Measurements from ENCODE around the gene TMSB10.

Gene TMSB10

DNA sequence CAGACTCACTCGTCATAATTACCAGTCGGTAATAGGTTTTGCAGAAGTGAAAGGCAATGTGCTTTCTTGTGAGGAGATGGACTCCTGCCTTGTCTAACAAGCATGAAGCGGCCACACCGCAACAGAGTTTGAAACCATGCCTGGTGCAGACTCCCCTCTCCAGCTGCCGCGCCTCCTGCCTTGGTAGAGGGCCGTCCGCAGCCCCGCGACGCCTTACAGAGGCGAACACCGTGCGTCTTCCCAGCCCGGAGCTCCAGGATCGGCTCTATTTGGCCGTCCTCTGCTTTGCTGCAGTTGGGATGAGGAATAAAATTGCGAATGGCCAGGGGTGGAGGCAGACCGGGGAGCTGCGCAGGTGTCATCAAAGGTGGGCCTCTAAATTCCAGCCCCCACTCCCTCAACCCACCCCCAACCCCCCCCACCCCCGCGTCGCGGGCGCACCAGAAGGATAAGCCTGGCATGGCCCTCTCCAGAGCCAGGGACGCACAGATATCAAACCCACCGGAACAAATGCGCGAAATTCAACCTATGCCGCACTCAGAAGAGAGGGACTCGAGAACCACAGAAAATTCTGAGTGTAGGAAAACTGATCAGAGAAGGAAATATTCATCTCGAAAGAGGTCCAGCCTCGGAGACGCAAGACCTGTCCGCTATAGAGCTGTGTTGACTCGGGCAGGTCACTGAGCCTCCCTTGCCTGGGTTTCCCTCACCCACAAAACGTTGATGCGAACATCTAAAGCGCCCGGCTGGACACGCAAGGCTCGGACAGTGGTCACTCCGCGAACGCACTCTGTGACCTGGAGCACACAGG lies 25.7 kb upstream of the TMSB10 start:
- DNase-seq (ENCODE audit: low read depth in 1 of 2, low spot score in 1 of 2), result no peak

DNA sequence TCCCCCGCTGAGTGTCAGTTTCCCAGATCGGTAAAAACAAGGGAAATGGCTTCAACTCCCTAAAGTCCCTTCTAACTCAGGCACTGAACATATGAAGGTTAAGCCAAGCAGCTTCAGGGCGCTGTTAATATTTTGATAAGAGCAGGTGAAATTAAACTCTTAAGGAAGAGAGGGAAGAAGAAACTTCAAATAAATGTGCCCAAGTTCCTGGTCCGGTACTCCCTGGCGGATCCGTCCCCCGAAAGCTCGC lies 25.1 kb upstream of the TMSB10 start:
- DNase-seq (ENCODE audit: low read depth in 1 of 2, low spot score in 1 of 2), result no peak

DNA sequence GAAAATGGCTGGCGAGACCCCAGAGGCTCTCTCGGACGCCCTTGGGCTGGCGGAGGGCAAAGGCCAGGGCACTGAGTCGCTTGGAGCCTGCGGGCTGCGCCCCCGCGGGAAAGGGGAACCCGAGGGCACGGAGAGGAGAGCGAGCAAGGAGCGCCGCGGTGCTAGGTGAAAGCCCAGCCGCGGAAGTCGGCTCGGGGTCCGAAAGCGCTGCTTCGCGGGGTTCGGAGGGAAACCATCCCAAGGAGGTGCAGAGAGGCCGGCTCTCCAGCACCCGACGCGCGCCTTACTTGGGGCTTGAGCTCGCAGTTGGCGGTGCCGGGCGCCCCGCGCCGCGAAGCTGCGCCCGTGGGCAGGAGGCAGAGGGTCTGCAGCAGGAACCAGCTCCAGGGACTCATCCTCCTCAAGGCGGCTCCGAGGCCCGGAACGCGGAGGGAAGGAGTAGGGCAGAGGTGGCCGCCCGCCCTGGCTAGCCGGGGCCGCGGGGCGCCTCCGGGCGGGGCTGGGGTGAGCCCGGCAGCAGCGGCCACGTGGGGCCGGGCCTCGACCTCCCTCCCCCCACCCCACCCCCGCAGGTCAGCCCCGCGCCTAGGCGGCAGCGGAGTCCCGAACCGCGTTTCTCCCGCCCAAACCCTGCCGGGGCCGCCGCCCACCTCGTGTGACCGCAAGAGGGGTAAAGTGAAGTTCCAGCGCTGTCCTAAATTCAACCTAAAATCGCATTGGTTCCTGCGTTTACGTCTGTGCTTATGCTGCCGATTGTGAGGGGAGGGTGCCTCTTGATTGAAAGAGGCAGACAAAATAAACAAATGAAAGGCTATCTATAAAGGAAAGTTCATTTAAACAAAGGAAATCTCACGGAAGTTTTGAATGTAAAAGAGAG lies 24.6 kb upstream of the TMSB10 start, which contains the start of gene TRABD2A:
Gene TRABD2A (minus strand): TSS at position 440 of the 877 bp plus-strand sequence. CDS start 45 bp downstream, at position 395.
- DNase-seq (ENCODE audit: low read depth in 1 of 2, low spot score in 1 of 2), result peak in 1 of 2 donors; percentile 37

DNA sequence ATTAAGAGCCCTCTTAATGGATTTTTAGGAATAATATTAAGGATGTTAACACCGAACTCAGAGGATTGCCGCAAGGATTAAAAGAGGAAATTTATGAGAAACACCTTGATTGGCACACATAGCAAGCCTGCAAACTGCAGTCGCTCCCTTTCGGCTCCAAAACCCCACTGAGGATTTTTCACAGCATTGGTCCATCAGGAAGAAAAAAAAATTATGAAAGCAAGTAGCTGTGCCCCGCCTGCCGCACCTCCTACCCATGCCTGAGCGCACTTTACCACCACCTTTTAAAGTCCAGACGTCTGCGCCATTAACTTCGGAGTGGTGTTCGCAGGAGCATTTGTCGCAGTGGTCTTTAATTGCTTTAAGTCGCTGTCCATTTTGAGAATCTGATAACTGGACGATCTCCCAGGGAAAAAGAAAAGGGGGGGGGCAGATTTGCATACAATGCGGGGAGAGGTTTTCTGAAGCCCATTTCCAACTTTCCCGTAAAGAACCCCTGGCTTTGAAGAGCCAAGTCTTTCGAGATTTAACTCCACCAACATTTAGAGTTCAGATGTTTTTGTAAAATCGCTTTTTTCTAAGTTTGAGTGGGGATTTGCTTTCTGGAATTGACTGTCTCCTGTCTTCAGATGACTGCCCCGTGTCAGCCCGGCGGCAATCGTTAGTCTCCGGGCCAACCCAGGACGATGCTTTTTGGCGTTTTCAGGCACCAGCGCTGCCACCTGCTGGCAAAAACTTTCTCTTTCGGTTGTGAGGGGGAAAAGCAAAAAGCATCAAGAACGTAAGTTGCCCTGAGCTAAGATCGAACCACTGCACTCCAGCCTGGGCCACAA lies 23.7 kb upstream of the TMSB10 start:
- DNase-seq (ENCODE audit: low read depth in 1 of 2, low spot score in 1 of 2), result peak; percentile 75 to 80

DNA sequence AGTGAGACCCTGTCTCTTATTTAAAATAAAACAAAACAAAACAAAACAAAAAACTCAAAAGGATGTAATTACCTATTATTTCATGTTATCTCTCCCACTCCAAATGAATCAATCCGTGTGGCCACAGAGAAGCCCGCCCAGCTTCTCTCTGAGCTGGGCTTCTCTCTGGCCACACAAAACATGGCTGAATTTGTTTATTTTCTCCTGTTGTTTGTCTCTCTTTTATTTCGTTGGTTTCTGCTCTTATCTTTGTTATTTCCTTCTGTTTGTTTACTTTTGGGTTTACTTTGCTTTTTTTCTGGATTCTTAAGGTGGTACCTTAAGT lies 23.1 kb upstream of the TMSB10 start:
- no peak for DNase-seq (ENCODE audit: low read depth in 1 of 2, low spot score in 1 of 2)

DNA sequence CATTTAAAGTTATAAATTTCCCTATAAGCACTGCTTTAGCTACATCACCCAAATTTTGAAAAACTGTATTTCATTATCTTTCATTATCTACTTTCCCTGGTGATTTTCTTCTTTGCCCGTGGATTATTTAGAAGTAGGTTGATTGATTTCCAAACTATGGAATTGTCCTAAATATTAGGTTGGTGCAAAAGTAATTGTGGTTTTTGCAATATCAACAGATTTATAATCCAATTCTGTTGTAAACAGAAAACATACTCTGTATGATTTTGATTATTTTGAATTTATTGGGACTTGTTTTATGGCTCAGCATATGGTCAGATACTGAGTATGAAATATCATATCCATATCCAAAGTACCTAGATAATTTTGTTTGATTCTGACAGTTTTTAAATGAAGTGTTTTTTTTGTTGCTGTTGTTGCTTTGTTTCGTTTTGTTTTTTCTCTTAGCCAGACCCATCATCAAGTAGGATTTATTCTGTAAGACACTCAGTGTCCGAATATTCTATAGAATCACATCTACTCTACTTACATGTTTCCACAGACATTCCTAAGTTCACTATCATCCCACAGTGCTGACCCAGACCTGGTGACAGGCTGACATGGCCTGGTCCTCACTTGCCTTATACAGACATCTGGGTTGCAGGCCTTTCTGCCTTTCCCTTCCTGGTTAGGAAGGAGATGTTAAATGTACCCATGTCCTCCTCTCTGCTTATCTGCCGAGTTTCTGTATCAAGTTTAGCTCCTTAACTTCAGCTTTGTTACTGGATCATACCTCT lies 22.5 kb upstream of the TMSB10 start:
- DNase-seq (ENCODE audit: low read depth in 1 of 2, low spot score in 1 of 2), result no peak

DNA sequence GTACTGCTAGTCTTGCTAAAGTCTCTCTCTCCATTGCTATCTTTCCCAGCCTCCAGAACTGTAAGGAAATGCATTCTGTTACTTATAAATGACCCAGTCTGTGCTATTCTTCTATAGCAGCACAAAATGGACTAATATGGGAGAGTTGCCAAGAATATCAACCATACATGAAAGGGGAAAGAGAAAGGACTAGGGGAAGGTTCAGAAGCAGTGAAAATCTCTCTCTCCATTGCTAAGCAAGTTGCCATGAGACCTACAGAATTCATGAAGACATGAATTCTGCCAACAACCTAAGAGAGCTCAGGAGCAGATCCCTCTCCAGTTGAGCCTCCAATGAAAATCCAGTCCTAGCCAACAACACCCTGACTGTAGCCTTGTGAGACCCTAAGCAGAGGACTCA lies 21.0 kb upstream of the TMSB10 start:
- no peak for DNase-seq (ENCODE audit: low read depth in 1 of 2, low spot score in 1 of 2)

DNA sequence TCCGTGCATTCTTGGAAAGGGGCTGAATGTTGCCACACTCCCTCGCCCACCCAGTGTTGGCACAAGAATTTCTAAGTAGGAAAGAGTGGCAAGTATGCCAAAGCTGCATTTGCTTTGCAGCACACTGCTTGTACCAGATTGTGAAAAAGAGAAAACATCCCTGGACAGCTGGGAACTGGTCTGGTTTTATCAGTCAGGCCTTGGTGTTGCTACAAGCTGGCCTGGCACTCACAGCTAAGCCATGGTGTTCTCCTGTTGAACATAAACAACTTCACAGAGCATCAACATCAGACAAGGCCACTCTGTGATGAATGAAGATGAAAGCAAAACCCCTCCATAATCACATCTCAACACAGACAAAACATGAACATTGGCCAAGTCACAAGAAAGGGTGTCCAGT lies 20.3 kb upstream of the TMSB10 start:
- no peak for DNase-seq (ENCODE audit: low read depth in 1 of 2, low spot score in 1 of 2)

DNA sequence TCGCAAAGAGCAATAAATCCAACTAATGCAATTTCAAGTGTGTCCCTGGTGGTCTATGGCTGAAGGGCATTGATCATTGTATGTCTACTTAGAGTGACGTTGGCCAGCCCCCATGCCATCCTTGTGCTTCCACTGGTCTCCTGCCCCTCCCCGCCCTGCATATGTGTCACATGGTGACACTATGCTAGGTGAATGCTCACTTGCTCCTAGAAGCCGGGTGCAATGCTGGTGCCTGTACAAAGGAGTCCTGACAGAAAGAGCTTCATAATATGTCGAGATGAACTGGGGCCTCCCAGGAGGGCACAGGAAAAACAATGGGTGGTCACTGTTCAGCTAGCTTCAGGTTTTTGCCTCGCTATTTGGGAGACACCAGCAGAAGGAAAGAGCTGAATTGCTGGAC lies 18.7 kb upstream of the TMSB10 start:
- no peak for DNase-seq (ENCODE audit: low read depth in 1 of 2, low spot score in 1 of 2)

DNA sequence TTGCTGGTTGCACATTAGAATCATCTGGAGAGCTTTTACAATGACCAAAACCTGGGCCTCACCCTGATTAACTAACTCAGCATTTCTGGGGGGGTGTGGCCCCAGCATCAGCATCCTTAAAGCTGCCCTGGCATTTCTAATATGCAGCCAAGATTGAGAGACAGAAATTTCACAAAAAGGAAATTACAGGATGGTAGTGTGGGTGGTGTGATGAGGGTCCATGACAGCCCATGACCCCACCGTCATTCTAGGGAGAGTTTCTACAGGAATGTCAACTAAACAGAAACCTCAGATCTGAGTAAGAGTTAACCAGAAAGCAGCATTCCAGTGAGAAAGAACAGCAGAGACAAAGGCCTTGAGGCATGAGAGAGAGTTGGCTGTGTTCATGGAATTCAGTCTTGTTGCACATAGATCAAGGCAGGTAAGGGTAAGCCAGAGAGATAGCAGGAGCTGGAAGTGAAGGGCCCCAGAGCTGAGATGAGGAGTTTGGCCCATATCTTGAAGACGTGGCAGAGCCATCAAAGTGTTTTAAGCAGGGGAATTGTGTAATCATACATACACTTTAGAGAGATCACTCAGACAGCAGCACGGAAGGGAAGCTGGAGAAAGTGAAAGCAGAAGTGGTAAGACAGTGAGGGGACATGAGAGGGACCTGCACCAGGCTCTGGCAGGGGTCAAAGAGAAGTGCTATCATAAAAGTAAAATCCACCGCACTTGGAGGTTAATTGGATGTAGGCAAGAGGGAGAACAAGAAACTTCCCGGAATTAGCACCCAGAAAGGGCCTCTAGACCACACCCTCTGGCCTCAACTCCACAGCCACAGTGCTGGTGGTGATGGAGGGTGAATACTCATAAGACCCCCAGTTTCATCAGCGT lies 16.8 kb upstream of the TMSB10 start:
- no peak for DNase-seq (ENCODE audit: low read depth in 1 of 2, low spot score in 1 of 2)

DNA sequence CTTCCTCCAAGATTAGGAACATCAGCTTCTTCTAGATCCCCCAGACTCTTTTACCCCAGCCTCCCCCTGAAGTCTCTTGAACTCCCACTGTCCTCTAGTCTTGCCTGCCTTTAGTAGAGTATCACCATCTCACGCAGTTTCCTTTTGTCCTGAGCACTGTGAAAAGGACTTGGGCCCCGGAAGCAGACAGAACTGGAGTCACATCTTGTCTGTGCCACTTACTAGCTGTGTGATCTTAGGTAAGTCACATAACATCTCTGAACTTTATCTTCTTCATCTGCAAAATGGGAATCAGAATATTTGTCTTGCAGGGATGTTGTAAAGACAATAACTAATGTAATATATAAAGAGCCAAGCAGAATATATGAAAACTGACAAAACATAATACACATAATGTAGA lies 16.1 kb upstream of the TMSB10 start:
- DNase-seq (ENCODE audit: low read depth in 1 of 2, low spot score in 1 of 2), result no peak

DNA sequence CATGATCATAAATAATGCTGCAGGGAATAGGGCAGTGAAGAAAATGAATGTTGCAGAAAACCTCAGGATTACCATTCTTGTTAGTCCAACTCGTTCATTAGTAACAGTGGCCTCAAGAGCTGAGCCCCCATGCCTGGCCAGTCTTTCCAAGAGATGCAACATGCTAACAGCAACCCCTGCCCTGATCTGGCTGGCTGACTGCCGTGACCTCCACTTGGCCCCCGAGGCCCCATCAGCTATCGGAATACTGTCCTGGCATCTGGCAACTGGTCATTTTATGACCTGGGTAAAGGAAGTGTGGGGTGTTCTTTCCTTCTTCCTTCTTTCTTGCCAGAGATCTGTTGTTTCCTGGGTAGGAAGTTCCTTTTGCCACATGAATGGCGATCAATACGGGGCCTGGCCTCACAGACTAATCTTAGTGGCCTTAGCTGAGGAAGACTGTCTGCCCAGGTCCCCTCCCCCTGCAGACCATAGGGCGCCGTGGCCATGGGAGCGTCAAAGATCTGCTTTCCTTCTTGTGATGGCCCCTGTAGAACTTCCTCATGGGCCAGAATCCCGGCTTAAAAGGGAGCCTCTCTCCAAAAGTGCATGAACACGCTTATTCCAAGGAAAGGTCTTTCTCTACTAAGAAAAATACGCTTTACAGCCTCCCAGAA lies 14.0 kb upstream of the TMSB10 start:
- no peak for DNase-seq (ENCODE audit: low read depth in 1 of 2, low spot score in 1 of 2)

DNA sequence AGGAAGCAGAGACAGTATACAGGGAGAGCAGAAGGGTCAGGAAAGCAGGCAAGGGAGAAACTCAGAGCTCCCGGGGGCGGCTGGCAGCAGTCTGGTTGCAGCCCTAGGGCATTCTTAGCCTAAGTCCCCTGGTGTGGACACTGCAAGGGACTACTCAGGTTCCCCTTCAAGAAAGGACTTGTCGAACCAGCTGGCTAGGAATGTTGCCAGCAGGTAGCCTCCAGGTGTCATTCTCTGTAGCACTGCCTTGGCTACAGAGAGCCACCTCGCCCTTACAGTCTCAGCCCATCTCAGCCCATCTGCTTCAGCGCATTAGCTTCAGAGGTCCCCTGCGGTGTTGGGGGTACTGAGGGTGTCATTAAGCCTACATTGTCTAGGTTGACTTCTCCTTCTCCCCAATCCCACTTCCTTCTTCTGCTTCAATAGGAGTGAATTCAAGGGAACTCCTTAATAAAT lies 11.3 kb upstream of the TMSB10 start:
- DNase-seq (ENCODE audit: low read depth in 1 of 2, low spot score in 1 of 2), result no peak

DNA sequence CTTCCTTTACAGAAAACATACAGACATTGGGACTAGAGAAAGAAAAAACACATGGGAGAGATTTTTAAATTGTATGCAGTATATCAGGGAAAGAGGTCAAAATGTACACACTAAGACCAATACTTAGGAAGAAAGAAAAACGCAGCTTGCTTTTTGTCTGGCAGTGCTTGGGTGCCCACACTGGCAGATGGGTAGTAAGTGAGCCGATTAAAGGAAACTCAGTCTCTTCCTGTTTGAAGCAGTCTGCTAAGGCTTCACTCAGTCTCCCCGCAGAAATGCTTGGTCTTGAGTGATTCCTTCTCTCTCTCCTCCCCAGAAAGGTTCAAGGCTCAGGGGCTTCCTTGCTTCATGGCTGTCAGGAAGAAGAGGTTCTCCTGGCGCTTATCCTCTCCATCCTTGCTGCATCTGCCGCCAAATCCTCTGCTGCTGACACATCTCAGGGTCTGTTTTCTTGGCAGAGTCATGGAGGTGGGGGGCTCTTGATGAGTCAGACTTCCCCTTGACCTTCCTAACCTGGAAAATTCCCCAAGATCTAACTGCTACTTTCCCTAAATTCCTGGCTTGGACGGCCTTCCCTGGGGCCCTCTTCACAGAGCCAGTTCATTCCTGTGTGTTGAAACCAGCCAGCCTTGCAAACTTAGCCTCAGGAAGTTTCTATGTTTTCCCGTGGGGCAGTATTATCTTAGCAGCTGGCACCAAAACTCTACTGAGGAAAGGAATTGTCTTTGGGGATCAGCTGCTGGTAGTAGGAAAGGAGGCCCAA lies 10.5 kb upstream of the TMSB10 start:
- no peak for DNase-seq (ENCODE audit: low read depth in 1 of 2, low spot score in 1 of 2)

DNA sequence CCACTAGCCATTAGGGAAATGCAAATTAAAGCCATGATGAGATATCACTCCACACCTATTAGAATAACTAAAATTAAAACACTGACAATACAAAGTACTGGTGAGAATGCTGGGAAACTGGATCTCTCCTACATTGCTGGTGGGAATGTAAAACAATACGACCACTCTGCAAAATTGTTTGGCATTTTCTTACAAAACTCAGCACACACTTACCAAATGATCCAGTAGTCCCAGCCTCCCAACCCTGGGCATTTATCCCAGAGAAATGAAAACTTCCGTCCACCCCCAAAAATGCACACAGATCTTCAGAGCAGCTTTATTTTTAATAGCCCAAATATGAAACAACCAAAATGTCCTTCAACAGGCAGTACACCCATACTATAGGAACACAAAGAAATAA lies 8.9 kb upstream of the TMSB10 start:
- no peak for DNase-seq (ENCODE audit: low read depth in 1 of 2, low spot score in 1 of 2)

DNA sequence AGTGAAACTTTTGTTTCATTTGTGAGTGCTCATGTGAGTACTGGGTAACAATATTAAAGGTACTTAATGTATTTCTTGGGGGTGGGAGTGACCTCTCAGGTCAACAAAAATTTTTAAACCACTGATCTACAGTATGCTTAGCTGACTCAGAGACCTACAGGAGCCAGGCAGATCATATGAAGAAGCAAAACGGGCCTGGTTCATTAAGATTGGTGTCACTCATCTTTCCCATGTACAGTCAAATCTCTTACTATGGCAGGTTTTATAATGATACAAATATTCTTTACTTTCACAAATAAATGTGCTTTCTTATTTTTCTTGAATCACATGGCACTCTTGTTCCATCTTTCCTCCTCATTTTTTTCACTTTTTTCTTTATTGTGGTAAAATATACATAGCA lies 7.7 kb upstream of the TMSB10 start:
- DNase-seq (ENCODE audit: low read depth in 1 of 2, low spot score in 1 of 2), result no peak

DNA sequence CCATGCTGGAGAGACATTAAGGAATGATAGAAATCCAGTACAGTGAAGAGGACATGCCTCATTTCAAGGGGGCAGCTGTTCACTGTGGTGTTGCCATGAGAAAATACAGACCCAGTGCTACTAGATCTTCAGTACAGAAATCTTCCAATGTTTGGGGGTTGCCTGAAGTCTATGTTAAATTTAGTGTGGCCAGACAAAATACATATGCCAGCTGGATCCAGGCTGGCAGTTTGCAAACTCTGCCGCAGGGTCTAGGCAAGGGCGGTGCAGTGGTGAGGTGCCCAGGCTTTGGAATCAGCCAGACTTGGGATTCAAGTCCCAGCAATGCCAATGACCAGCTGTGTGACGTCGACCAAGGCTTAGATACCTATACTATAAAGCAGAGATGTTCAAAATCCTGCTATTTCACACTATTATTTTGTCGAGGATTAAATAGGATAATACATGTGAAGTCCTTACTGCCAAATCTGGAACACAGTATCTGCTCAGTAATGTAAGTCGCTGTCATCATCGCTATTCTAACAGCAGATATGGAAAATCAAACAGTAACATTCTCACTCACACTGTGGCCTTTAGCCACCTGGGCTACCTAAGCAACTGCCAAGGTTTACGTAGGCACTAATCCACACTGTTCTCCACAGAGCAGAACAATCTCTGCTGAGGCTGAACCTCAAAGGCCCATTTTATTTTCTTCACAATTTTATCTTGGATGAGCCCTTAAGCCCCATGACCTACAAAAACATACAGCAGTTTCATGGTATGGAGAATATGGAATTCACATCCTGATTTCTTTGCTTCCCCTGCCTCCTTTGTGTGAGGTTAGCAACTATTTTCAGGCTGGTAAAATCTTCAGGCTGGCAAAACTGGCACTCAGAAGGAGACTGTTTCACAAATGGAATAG lies 5.9 kb upstream of the TMSB10 start:
- DNase-seq (ENCODE audit: low read depth in 1 of 2, low spot score in 1 of 2), result no peak

DNA sequence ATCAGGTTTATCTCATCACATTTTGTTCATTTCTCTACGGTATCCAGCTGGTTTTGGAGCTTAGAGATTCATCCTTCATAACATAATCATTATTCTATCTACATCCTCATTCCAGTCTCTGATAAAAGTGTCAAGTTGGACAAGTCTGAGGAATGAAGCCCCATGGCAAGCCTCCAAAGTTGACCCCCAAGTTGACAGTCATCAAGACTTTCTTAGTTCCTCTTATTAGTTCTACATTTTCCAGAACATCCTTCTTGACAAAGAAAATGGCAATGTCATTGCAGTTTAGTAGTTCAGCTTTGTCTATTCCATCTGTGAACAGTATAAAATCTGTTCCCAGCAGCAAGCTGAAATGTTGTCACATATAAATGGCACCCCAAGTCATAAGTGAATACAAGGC lies 4.5 kb upstream of the TMSB10 start:
- no peak for DNase-seq (ENCODE audit: low read depth in 1 of 2, low spot score in 1 of 2)
